ENCODE results near the gene PLEKHA7.
"Not testable (repeated sequence)": the region's sequence is repeated elsewhere in the genome, so short reads cannot be mapped to it uniquely, and the experiment has no call there.

Gene PLEKHA7

DNA sequence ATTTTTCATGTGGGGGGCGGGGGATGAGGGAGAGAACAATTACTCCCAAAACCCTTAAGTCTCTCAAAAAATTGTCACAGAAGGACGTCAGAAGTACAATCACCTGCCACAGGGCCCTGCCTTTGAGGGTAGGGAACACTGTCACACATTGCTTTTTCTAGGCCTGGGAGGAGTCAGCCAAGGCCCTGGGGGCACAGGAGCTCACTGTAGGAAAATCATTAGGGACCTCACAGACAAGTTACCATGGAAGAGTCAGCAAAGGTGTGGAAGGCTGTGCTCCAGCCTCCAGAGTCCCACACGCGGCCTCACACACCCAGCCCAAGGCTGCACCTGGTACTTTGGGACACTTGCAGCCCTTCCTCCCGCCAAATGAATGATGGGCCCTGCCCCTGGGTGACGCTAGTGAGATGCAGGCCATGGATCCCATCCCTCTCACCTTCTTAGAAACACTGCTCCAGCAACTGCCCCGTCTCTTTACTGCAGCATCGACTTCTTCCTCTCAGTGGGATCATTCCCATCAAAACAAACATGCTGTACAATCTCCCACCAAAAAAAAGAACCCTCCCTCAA, 3.3 kb downstream of the PLEKHA7 start:
- DNase-seq, result no peak

DNA sequence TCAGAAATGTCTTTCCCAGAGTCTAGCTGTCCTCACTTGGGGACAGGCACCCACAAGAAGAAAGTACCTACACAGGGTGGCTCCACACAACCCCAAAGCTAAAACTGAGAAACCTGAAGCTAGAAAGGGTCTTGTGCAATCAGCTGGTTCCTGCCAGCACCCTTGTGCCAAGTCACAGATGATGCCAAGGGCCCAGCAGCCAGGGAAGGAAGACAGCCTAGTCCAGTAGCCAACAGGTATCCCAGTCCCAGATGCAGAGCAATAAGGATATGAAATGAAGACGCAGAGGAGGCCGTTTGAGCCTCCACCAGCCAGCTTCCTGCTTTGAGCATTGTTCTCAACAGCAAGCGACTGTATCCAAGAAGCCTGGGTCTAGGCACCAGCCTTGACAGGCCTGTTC, 6.1 kb downstream of the PLEKHA7 start:
- DNase-seq, result no peak

DNA sequence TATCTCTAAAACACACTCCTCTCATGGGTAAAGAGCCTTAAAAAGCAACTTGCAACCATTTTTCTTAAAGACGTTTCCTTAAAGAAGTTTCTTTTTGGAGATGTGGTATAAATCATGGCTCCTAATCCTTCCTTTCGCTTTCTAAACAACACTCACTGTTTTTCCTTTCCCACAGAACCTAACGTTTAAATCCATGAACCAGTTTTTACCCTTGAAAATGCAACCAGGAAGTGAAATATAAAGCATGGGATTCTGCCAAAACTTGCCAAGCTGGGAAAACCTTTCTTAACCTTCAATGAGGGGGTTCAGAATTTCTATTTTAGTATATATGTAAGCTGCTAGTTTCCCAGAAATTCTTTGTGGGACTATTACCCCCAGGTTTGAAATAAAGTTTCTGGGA, 8.6 kb downstream of the PLEKHA7 start:
- no peak for DNase-seq

DNA sequence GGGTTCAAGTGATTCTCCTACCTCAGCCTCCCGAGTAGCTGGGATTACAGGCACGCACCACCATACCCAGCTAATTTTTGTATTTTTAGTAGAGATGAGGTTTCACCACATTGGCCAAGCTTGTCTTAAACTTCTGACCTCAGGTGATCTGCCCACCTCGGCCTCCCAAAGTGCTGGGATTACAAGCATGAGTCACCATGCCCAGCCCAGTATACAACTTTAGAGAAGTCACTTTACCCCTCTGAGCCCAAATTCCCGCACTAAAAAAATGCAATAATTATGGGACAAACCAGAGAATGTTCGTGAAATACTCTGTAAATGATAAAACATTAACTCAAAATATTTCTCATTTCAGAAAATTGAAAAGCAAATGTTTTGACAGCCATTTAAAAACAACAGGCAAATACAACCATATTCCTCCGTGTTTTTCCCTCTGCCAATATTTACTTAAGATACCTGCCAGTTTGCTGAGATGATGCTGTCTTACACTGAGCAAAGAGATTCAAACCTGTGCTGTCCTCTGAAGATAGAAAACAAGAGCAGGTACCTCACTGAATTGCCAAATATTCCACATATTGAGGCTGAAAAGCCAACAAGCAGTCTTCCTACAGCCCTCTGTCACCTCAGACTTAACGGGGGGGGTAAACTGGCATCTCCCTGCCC, 9.6 kb downstream of the PLEKHA7 start:
- no peak for DNase-seq

DNA sequence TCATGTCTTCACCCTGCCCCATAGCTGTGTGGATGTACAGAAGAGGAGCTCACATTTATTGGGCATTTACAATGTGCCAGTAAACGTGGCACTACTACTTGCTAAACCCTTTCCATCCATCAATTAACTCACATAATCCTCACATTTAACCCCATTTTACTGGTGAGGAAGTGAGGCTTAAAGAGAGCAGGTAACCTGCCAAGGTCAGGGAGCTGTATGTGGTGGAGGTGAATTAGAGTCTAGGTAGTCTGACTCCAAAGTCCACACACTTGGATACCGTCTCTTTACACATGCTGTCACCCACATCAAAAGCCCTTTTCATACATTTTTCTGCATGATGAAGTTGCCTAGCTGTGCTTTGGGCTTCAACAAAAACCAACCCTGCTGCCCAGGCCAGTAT, 10.8 kb downstream of the PLEKHA7 start:
- DNase-seq, result no peak

DNA sequence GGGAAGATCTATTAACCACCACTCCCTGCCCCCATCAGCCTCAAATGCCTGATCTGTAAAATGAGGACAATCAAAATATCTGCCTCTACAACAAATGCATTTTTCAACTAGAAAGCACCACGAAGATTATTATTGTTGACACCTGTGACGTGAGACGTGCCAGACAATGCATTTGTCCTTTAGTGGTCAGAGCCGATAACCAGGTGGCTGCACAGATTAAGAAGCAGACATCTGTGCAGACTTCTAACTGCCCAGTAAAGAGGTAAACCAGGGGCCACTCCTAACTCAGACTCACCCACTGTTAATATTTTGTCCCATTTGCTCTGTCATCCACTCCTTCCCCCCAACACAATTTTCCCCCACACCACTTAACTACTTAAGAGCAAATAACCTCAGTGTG, 11.7 kb downstream of the PLEKHA7 start:
- DNase-seq, result no peak

DNA sequence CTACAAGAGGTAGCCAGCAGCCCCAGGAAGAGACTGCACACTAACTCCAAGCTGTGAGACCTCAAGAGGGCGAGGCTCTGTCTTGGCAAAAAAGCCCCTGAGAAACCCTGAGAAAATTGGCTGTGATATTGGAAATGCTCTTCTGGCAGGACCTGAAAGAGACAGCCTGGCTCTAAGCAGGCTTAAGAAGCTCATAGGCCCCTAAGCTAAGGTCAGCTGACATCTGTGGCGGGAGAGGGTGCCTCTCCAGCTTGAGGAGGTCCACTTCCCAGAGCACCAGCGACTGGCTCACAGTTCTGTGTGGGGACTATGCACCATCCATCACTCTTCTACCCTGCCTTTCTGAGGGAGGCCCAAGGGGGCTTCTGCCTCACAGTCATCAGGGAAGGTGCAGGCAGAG, 12.4 kb downstream of the PLEKHA7 start:
- no peak for DNase-seq

DNA sequence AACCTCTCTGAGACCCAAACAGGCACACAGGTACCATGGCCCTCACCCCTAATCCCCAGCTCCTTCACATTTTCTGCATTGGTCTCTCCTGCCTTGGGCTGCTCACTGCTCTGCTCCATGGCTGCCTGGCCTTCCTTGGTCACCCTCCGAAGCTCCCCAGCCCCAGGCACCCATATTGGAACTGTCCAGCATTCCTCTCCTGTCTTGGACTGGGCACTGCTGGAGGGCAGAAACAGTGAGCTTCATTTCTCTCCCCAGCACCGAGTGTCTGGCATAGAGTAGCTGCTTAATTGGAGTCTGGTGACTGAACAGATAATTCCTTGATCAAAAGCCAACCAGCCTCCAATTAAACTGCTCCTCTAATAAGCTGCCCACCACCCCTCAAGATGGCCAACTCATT, 13.2 kb downstream of the PLEKHA7 start:
- DNase-seq, result no peak

DNA sequence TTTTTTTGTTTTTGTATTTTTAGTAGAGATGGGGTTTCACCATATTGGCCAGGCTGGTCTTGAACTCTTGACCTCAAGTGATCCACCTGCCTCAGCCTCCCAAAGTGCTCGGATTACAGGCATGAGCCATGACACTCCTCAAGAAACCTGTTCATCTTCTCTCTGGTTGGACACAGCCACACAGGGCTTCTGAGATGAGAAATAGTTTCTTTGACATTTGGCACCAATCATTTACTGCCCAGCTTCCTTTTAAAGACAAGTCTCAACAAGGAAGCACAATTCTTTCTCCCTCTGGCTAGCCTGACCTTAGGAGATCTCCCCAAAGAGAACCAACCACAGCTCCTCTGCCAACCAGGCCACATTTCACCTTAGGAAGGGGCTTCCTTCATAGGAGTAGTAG, 14.0 kb downstream of the PLEKHA7 start:
- not testable (repeated sequence) for DNase-seq

DNA sequence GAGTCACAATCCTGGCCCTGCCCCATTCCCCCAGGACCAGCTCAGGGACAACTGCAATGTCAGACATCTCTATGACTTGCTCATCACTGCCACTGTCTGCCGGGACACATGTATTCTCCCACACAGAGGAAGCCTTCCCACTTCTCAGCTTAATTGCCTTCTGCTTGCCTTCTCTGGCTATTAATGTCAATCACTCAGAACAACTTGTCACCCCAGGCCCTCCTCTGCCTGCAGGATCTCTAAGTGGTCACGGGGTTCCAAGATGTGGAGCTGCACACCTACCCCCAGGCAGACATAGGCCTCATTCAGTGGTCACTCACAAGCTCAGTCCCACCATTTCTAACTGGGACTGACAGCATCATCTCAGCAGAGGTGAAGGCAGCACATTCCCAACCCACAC, 15.1 kb downstream of the PLEKHA7 start:
- DNase-seq, result no peak

DNA sequence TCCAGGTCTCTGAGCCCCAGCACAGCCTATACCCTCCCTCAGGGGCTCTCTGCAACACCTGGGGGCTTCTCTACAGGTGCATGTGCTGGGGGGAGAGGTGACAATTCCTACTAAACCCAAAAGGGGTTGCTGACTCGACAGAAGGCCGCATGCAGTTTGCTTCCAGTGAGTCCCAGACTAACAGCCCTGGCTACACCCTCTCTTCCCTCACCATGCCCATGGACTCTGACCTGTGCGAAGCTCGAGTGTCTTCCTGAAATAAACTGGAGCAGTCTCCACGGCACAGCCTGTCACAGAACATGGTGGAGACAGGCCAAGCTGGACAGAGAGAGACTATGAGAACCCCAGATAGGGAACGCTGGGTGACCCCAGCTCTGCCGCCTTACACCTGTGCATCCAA, 16.6 kb downstream of the PLEKHA7 start:
- no peak for DNase-seq

DNA sequence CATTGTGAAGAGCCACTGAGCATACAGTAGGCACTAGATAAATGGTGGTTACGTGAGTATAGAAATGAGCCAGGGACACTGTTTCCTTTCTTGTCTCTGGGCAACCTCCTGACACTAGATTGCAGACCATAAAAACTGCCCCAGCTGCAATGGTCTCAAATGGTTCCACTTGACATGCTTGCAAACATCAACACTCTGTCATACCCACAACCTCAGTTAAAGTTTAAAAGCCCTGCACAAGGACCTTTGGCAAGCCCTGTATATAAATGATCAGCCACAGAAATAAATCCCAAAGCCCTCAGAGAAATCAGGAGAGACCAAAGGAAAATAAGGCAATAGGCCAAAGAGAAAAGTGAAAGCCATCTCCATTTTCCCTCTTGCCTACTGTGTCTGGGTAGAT, 20.7 kb downstream of the PLEKHA7 start:
- DNase-seq, result no peak

DNA sequence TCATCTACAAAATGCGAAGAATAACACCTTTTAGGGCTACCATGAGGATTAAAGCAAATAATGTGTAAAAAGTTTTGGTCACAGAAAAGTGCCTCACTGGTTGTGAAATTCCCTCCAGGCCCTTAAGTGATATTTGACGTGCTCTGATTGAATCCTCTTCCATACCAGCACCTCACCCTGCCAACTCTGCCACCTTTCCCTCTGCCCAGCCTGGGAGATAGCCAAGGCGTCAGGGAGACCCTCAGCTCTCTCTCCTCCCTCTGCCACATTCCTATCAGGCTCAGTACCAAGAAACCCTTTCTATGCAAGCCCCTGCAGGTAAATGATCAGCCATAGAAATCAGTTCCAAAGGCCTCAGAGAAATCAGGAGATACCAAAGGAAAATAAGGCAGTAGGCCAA, 21.4 kb downstream of the PLEKHA7 start:
- no peak for DNase-seq

DNA sequence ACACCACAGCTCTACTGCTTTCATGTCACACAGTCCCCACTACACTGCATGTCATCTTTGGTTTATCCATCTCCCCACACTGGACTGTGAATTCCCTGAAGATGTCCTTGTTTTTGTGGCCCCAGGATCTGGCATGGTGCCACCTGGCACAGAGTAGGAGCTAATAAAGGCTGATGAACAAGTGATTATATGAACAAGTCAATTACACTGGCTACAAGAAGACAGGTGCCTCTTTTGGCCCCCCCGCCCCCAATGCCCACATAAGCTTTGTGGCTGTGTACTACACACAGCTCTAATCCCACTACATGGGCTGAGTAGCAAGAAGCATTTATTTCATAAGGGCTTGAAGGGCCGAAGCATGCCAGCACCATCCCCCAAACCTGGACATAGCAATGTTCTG, 24.7 kb downstream of the PLEKHA7 start:
- no peak for DNase-seq

DNA sequence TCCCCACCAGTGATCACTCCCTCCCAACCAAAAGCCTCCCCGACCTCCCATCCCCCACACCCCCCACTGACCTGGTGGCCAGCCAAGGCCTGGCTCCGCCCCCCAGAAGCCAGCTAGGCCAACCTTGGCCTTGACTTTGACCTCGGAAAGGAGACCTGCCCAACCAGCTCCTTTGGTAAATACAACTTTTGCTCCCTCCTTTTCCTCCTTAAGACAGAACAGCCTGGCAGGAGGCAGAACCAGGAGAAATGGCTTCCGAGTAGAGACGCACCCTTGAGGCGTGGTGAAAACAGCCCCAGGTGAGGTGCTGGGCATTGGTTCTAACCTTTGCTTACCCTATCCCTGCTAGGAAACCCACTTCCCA, 27.0 kb downstream of the PLEKHA7 start:
- DNase-seq, result no peak

DNA sequence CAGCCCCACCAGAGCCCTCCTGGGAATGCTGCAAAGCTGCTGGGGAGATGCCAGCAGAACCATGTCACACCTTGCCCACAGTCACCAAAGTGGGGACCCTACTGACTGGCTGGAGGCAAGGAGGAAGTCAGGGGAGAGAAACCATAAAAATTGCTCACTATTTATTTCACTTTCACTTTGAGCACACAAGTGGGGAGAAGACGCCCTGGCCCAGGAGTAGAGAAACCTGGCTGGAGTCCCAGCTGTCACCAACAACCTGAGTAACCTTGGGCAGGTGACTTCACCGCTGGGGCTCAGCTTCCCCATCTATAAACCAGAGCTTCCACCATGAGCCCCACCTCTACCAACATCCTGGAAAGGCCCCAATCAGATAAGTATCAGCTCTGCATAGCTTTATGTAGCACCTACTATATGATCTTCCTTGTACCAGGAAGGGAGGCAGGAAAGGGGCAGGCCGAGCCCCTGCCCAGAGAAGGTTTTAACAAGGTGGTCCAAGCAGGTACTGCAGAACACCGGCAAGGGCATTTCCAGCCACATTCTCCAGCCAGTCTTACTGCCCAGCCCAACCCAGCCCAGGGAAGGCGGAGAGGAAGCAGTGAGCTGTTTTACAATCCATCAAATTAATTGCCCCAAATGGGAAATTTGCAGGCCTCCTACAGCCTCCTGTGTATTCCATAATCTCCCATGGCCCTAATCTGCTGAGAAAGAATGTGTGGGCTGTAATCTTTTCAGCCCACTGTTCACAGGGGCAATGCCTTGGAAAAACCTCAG, 27.6 kb downstream of the PLEKHA7 start:
- DNase-seq, result no peak

DNA sequence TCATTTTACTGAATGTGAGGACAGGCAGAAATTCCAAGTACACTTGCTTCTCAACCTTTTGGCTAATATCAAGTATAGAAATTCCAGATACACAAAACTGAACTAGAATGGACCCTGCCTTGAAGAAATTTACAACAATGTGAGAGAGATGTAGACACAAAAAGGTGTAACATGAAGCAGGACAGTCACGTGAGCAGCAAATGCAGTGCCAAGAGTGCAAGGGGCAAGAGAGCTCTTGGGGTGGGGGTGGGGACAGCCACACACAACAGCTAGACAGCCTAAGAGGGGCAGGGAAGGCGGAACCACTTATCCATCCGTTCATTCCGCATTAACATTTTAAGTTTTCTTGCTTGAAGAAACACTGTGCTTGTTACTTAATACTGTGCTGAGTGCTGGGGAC, 28.9 kb downstream of the PLEKHA7 start:
- DNase-seq, result no peak

DNA sequence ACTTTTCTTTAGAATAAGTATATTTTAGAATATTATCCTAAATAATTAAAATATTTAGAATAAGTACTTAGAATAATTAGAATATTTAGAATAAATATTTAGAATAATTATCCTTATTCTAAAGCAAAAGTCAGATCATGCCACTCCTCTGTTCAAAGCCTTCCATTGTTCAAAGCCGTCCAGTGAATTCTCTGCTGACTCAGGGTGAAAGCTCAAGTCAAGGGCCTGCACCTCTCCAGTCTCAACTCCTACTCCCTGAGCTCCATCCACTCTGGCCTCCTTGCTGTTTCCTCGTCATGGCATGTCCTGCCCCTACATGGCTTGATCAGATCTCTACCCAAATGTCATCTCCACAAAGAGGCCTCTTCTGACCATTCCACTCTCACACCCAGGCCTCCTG, 30.0 kb downstream of the PLEKHA7 start:
- DNase-seq, result no peak

DNA sequence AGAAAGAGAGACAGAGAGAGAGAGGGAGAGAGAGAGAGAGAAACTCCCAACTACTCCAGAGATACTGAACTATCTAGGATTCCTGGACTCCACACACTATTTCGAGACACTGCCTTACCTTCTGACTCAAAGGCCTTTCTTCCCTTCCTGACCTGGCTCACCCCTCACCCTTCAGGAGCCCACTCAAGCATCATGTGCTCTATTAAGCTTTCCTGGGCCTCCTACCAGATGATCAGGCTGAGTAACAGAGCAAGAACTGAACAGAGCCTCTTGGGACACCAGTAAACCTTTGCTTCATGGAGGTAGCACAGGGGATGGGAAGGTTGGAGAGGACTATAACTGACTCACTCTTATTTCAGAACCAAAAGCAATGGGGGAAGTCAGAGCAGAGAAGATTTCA, 31.4 kb downstream of the PLEKHA7 start:
- no peak for DNase-seq

DNA sequence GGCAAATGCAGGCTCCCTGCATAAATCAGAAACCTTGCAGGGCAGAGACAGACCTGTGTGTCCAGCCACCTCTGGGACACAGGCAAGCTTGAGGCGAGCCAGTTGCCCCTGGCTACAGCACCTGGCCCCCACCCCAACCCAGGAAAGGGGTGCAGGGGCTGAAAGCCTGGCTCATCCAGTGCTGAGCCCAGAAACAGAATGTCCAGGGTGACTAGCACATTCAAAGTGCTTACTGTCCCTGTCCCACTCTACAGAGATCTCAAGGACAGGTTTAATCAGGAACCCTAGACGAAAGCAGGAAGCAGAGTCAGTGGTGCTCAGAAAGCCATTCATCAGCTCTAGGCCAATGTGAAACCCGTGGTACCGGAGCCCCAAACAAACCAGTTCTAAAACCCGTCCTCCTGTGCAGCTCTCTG, 31.9 kb downstream of the PLEKHA7 start:
- no peak for DNase-seq

DNA sequence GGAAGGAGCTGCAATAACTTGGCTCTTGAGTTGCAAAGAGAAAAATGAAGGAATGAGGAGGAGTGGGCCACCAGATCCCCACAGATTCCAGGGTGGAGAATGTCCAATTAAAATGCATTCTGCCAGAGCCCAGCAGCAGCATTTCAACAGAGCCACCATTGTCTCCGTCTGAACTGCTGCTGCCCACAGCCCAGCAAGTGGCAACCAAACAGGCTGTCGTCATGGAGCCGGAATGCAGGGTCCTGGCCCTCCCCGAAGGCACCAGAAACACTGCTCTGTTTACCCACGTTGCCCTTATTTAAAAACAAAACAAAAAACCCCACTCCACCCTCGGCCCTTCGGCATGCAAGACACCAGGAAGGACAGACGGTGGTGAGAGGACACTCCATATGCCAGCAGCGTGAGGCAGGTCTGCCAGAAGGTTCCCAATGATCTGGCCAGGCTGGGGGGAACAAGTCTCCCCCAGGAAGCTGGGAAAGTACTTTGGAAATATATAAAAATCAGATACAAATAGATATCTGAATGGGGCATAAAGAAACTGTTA, 32.5 kb downstream of the PLEKHA7 start:
- DNase-seq, result no peak

DNA sequence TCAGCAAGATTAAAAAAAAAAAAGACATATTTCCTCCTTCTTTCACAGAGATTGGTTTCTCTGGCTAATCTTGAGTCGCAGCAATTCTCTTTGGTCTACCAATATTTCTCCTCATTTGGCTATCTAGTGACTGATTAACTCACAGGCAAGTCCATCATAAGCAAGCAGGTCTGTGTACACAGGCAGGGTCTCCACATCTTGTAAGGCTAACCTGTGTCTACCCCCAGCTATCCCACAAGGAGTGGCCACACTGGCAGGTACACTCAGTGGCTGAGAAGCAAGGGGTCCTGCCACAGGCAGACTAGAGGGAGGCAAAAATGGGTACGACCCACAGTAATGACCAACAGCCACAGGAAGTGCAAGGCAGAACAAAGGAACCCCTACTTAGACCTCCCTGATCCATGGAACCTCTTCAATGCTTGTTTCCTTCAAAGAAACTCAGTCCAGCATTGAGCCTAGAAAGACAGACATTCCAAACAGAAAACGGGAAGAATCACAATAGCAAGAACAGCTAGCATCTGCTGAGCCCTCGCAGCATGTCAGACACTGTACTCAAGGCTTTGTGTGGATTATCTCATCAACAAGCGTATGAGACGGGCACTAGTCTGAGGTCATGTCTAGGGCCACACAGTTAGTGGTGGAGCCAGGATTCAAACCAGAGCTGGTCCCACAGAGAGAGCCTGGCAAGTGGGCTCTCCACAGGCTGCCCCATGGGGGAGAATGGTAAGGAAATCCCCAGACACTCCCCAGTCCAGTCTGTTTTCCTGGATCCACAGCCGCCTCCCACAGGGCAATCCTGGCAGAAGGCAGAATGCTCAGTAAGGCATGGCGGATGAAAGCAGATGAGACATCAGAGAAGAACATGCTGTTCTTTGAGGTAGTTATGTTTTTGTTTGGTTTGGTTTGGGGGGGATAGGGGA, 34.3 kb downstream of the PLEKHA7 start:
- no peak for DNase-seq

DNA sequence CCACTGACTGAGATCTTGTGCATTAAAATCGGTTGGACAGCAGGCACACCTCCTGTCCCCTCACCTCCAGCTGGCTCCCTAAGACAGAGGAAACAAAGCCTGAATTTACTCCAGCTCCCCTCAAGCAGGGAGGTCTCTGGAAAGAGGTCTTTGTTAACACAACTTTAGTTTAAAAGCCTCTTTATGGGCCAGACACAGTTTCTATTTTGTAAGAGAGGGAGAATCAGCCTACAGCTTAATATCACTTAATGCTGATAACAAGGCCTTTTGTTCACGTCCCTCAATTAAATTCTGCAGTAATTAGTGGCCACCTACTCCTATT, 36.3 kb downstream of the PLEKHA7 start:
- DNase-seq, result no peak
